GM06990 (cell line): ENCODE results near the gene MVP.

Experiments
- DNase-seq: peaks from one replicate; pipeline ENCODE4 v3.0.0-alpha.2; 2011; ENCODE audit not compliant: insufficient read length; ENCODE audit errors: extremely low read depth
- H3K27me3 ChIP-seq: replicated peaks from 2 replicates; pipeline ENCODE4 v1.6.0; 2011; ENCODE audit warnings: low read length; ENCODE audit not compliant: control insufficient read depth, insufficient read depth
- H3K36me3 ChIP-seq: 2 replicates; pipeline ENCODE4 v1.5.1; 2011; ENCODE audit warnings: low read length; ENCODE audit not compliant: control insufficient read depth, insufficient read depth
- H3K4me3 ChIP-seq: replicated peaks from 2 replicates; pipeline ENCODE4 v1.5.1; 2011; ENCODE audit warnings: low read depth, mild to moderate bottlenecking, control low read depth, low read length
- CTCF ChIP-seq: IDR thresholded peaks from 2 replicates; pipeline ENCODE4 v1.5.1; 2011; ENCODE audit warnings: low read length, control low read depth, mild to moderate bottlenecking, inconsistent platforms; ENCODE audit not compliant: insufficient read depth, poor library complexity, severe bottlenecking

MVP gene

GRCh38 chr16:29804455-29805231 lies 15.6 kb upstream of the MVP start:
- Histone ChIP-seq H3K27me3 (no peaks in the 10 kb centered on the region), H3K4me3 (peak overlapping the region; percentile 89), H3K36me3 (peaks cover 21% of the 10 kb centered on the region)
- DNase-seq, result no peak
- TF ChIP-seq CTCF, result no peak

- no peaks in the 10 kb centered on the region for H3K27me3 ChIP-seq
- peak overlapping the region; percentile 89 for H3K4me3 ChIP-seq
- DNase-seq, result peak; percentile 99
- peaks cover 22% of the 10 kb centered on the region for H3K36me3 ChIP-seq
- TF ChIP-seq CTCF, result peak; percentile 13
These were observed 14.8 kb upstream of the MVP start for GRCh38 chr16:29805232-29806098.

- DNase-seq, result peak; percentile 83
- H3K27me3 ChIP-seq, result no peaks in the 10 kb centered on the region
- H3K36me3 ChIP-seq, result peaks cover 19% of the 10 kb centered on the region
- TF ChIP-seq CTCF, result no peak
- peak within 1 kb of the TSS; percentile 89 for H3K4me3 ChIP-seq
These were observed 14.1 kb upstream of the MVP start, which contains the start of gene MAZ for GRCh38 chr16:29806099-29806579. Gene MAZ (plus strand): TSS chr16:29806529. CDS start chr16:29806702, 173 bp downstream.

GRCh38 chr16:29806641-29807425 lies 13.4 kb upstream of the MVP start:
- peak; percentile 58 for DNase-seq
- Histone ChIP-seq H3K4me3 (peak overlapping the region; percentile 86), H3K36me3 (peaks cover 16% of the 10 kb centered on the region), H3K27me3 (no peaks in the 10 kb centered on the region)
- no peak for TF ChIP-seq CTCF

GRCh38 chr16:29807426-29808218 lies 12.6 kb upstream of the MVP start:
- peak; percentile 91 for DNase-seq
- Histone ChIP-seq H3K36me3 (peaks cover 15% of the 10 kb centered on the region), H3K4me3 (peak overlapping the region; percentile 86), H3K27me3 (no peaks in the 10 kb centered on the region)
- TF ChIP-seq CTCF, result peak; percentile 68
